IMR-90 (cell line): ENCODE data around the gene TAF1.

Experiments used
- BHLHE40 ChIP-seq: fragments of 150-350 bp; IDR thresholded peaks from 2 replicates; pipeline ENCODE4 v1.6.1; 2016; ENCODE audit warnings: mild to moderate bottlenecking, low read depth, low read length
- CEBPB ChIP-seq: IDR thresholded peaks from 2 replicates; pipeline ENCODE4 v1.6.1; 2012; ENCODE audit warnings: low read depth, low read length, improper control_type of control experiment
- CHD1 ChIP-seq: IDR thresholded peaks from 2 replicates; pipeline ENCODE4 v1.6.1; 2012; ENCODE audit warnings: low read depth, low read length, improper control_type of control experiment
- FOS ChIP-seq: fragments of 150-350 bp; IDR thresholded peaks from 2 replicates; pipeline ENCODE4 v1.6.1; 2016; ENCODE audit warnings: low read depth, low read length
- MAZ ChIP-seq: IDR thresholded peaks from 2 replicates; pipeline ENCODE4 v1.6.1; 2012; ENCODE audit warnings: low read depth, mild to moderate bottlenecking, low read length, improper control_type of control experiment, moderate library complexity, borderline replicate concordance
- MXI1 ChIP-seq: IDR thresholded peaks from 2 replicates; pipeline ENCODE4 v1.6.1; 2012; ENCODE audit warnings: low read depth, mild to moderate bottlenecking, low read length, moderate library complexity, borderline replicate concordance
- NFE2L2 ChIP-seq: fragments of 150-350 bp; IDR thresholded peaks from 2 replicates; pipeline ENCODE4 v1.6.1; 2016; ENCODE audit warnings: low read depth, mild to moderate bottlenecking, low read length
- POLR2A ChIP-seq: IDR thresholded peaks from 2 replicates; pipeline ENCODE4 v1.6.1; 2012; ENCODE audit warnings: mild to moderate bottlenecking, low read depth, low read length
- RAD21 ChIP-seq: IDR thresholded peaks from 2 replicates; pipeline ENCODE4 v1.6.1; 2012; ENCODE audit warnings: low read length, improper control_type of control experiment
- RCOR1 ChIP-seq: IDR thresholded peaks from 2 replicates; pipeline ENCODE4 v1.6.1; 2012; ENCODE audit warnings: mild to moderate bottlenecking, low read length, improper control_type of control experiment; ENCODE audit not compliant: insufficient replicate concordance
- SMC3 ChIP-seq: fragments of 150-350 bp; IDR thresholded peaks from 2 replicates; pipeline ENCODE4 v1.6.1; 2016; ENCODE audit warnings: low read depth, mild to moderate bottlenecking, antibody characterized with exemption, low read length, moderate library complexity
- TF ChIP-seq, protein P1 (sequence below): conservative IDR thresholded peaks from 2 replicates; pipeline ENCODE4 v1.5.1; 2012; ENCODE audit warnings: mild to moderate bottlenecking, low read depth, low read length, improper control_type of control experiment
- TF ChIP-seq, protein P2 (sequence below): fragments of 150-350 bp; IDR thresholded peaks from 2 replicates; pipeline ENCODE4 v1.6.1; 2016; ENCODE audit warnings: low read depth, mild to moderate bottlenecking, low read length, moderate library complexity, borderline replicate concordance
- TF ChIP-seq, protein P3 (sequence below): fragments of 150-350 bp; IDR thresholded peaks from 2 replicates; pipeline ENCODE4 v1.6.1; 2017; ENCODE audit warnings: mild to moderate bottlenecking, antibody characterized with exemption, low read length, low read depth

GRCh38 chrX:71364221-71364620 lies 1.9 kb upstream of the TAF1 start:
- TF ChIP-seq, protein P1, sequence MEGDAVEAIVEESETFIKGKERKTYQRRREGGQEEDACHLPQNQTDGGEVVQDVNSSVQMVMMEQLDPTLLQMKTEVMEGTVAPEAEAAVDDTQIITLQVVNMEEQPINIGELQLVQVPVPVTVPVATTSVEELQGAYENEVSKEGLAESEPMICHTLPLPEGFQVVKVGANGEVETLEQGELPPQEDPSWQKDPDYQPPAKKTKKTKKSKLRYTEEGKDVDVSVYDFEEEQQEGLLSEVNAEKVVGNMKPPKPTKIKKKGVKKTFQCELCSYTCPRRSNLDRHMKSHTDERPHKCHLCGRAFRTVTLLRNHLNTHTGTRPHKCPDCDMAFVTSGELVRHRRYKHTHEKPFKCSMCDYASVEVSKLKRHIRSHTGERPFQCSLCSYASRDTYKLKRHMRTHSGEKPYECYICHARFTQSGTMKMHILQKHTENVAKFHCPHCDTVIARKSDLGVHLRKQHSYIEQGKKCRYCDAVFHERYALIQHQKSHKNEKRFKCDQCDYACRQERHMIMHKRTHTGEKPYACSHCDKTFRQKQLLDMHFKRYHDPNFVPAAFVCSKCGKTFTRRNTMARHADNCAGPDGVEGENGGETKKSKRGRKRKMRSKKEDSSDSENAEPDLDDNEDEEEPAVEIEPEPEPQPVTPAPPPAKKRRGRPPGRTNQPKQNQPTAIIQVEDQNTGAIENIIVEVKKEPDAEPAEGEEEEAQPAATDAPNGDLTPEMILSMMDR, result no peak
- TF ChIP-seq CEBPB (no peak), CHD1 (no peak), MAZ (no peak), SMC3 (no peak), RAD21 (no peak), MXI1 (no peak), RCOR1 (no peak), POLR2A (no peak), BHLHE40 (no peak), FOS (no peak), NFE2L2 (no peak)
- TF ChIP-seq, protein P2, sequence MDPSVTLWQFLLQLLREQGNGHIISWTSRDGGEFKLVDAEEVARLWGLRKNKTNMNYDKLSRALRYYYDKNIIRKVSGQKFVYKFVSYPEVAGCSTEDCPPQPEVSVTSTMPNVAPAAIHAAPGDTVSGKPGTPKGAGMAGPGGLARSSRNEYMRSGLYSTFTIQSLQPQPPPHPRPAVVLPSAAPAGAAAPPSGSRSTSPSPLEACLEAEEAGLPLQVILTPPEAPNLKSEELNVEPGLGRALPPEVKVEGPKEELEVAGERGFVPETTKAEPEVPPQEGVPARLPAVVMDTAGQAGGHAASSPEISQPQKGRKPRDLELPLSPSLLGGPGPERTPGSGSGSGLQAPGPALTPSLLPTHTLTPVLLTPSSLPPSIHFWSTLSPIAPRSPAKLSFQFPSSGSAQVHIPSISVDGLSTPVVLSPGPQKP, result no peak
- TF ChIP-seq, protein P3, sequence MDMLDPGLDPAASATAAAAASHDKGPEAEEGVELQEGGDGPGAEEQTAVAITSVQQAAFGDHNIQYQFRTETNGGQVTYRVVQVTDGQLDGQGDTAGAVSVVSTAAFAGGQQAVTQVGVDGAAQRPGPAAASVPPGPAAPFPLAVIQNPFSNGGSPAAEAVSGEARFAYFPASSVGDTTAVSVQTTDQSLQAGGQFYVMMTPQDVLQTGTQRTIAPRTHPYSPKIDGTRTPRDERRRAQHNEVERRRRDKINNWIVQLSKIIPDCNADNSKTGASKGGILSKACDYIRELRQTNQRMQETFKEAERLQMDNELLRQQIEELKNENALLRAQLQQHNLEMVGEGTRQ, result no peak
